HG03159 (cell line): ENCODE measurements around the gene PELI2.
A peak's percentile ranks its signal among the peaks of the same experiment; 100 is the strongest.

ENCODE experiments used
- ATAC-seq: cut with Tn5 transposase; IDR thresholded peaks from one replicate; pipeline ENCODE4 v1.9.1; 2021; ENCODE audit warnings: mild to moderate bottlenecking, moderate library complexity; ENCODE audit not compliant: unreplicated experiment

PELI2 gene

DNA sequence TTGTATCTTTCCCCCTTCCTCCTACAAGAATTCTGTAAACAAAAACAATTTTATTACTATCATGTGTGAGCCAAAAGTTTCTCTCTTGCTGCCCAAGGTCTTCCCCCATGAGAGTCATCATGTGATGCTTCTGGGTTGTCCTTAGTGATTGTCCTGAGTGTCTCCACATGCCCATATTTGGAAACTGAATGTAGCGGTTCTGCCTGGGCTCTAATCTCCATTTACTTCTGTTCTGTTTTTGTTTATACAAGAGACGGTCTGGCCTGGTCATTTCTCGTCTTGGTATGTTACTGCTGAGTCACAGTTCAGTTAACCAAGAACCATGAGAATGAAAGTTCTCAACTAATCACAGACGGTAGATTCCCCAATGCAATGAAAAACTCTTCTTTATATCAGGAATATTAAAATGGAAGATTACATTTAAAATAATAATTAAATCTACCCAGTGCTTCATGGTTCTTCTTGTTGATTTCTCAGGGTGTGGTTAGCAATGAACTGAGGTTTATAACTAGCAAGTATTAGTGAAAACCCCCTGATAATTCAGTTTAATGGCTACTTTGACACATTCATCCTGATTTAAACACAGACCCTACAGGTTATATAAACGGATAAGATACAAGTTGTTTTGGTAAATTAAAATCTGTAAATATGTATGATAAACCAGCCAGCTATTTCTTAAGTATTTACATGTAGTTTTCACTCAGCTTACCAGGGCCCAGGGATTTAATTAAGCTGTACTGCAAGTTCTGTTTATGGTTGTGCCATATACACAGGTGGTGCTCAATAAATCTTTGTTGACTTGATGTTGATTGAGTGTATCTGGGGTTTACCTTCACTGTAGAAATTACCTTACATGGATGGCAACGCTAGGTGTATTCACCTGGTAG, 81.1 kb downstream of the PELI2 start:
- peak; percentile 36 for ATAC-seq

GRCh38 chr14:56199982-56200577, 81.9 kb downstream of the PELI2 start:
- ATAC-seq = peak; percentile 49

GRCh38 chr14:56202256-56202655, 84.0 kb downstream of the PELI2 start:
- peak; percentile 77 for ATAC-seq

GRCh38 chr14:56205881-56206280, 87.7 kb downstream of the PELI2 start:
- ATAC-seq = no peak

GRCh38 chr14:56206596-56206995, 88.4 kb downstream of the PELI2 start:
- ATAC-seq = no peak

- ATAC-seq = no peak
Measured at GRCh38 chr14:56207626-56208292, 89.5 kb downstream of the PELI2 start.

- ATAC-seq = no peak
Measured at GRCh38 chr14:56208520-56208919, 90.3 kb downstream of the PELI2 start.

- no peak for ATAC-seq
Measured at GRCh38 chr14:56210571-56210970, 92.4 kb downstream of the PELI2 start.

- no peak for ATAC-seq
Measured at GRCh38 chr14:56211084-56211483, 92.9 kb downstream of the PELI2 start.

GRCh38 chr14:56211844-56212243, 93.6 kb downstream of the PELI2 start:
- no peak for ATAC-seq

- no peak for ATAC-seq
Measured at GRCh38 chr14:56212521-56212920, 94.3 kb downstream of the PELI2 start.

DNA sequence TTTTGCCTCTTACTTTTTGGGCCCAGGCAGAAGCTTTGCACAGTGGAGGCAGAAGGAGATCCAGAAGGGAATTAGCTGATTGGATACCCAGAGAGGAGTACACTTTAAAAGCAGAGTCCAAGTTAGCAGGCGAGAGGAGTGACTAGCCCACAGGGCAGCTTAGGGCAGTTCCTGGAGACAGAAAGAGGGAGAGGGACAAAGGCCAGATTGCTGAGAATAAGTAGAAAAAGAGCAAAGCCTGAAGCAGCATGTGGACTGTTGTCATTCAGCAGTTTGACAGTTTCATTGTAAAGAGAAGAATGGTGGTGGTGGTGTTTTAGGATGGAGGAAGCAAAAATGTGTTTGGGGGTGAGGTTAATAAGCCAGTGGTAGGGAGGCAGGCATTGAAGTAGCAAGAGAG, 95.1 kb downstream of the PELI2 start:
- ATAC-seq = no peak

DNA sequence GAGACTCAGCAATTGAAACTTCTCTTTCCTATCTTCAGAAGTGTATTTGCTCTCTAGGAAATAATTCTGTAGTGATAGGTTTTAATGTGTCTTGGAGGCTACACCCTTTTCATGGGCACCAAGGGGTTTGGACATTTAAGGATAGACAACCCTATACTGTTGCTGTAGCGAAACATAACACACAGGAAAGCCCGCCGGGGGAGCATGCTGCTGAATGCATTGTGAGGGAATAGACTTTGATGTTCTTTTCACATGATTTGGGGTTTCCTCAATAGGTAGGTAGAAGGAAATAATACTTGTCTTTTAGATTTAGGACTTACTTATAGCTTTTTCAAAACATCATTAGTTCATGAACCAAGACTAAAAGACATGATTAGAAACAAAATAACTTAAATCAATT, 97.0 kb downstream of the PELI2 start:
- no peak for ATAC-seq

GRCh38 chr14:56216626-56217379, 98.6 kb downstream of the PELI2 start:
- ATAC-seq = no peak

DNA sequence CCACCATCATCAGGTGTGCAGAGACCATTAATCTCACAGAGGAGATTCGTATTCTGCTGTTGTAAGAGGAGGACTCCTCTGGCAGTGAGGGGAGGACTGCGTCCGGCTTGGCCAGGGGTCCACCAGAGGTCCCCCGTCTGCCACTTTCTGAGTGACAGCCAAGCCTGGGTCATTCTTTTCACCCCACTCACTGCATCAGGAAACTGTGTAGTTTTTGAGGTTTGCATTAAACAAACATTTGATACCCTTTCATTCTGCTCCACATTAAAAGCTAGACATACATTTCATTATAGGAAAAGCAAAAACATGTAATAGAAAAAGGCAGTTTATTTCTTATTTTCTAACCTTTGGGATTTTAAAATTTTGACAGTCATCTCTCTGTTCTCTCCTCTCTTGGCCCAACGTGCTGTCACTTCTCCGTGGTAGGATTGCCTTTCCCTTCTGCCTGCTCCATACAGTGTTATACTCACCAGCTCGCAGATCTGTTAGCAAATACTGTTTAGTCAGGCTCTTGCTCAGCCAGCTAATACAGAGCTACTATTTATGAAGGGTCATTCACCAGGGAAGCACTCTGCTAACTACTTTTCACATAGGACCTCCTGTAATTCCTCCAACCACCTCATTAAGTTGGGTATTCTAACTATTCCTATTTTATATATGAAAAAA, 99.3 kb downstream of the PELI2 start:
- no peak for ATAC-seq

DNA sequence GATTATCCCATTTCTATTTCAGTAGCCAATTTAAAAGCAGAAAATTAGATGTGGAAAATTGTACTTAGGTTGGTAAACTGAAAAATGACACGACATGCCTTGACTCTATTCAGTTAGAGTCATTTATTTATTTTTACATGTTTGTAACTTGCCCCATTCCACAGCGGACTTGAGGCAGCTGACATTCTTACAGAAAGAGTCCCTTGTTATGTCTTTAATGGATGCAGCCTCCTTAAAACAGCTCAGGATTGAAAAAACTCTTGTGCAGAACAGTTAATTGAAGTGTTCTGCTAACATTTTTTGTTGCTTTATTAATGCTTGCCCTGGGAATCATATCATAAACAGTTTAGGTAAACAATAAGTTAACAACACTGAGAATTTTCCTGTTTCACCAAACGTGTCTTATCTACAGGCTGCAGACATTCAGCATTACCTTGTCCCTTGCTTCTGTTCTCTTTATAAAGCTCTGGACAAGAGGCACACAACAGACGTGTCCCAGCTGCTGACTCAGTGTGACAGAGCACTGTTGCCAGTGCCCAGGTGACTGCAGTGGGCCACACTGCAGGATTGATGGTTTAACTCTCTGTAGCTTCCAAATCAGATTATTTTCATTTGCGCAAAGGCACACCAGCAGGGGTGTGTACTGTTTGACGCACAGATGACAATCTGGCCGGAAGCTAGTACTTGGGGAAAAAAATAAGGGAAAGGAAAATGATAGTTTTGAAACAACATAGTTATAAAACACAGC, 101.6 kb downstream of the PELI2 start:
- no peak for ATAC-seq

DNA sequence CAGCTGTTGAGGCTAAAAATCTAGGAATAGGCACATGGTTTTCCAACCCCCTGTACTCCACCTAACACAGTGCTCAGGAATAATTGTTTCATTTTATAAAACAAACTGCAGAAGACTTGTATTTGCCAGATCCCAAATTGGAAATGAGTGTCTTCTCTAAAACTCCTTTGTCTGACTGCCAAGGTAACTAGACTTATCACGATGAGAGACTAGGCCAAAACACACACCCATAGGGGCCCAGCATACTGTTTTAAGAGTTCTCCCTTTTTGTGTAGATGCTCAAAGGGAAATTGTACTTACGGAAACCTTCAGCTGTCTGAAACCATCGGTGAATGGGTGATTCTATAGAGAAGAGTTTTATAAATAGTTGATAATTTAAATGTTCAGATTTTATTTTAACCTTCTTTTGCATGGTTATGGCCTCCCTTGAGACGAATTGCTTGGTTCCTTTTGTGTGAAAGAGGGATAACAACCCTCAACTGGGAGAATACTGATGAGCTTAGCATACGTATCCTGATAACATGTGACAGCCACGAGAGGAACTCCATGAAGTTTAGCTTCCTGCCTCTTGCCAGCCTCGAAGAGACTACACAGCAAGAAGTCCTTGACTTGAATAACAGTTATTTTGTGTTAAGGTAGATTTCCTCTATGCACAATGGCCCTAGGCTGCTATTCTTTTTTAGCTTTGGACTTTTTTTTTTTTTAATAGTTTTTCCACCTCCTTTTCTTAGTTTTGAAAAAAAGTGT, 103.3 kb downstream of the PELI2 start:
- ATAC-seq = no peak

GRCh38 chr14:56224229-56224628, 106.0 kb downstream of the PELI2 start:
- ATAC-seq = no peak
